Endodermal cell (in vitro differentiated cells): ENCODE data around the gene CAMTA1. TPM values are rescaled to one million over a fixed set of nuclear protein-coding genes. Genes with fewer than 3 reads are reported as not detected.

ENCODE experiments used
- DNase-seq: peaks from one replicate; pipeline ENCODE4 v3.0.0-alpha.2; 2017
- H3K27ac ChIP-seq: 2 replicates; pipeline ENCODE4 v1.5.1; 2013; ENCODE audit warnings: mild to moderate bottlenecking, low read depth, low read length, moderate library complexity
- H3K27me3 ChIP-seq: 2 replicates; pipeline ENCODE4 v1.6.1; 2013; ENCODE audit warnings: mild to moderate bottlenecking, low read length, moderate library complexity; ENCODE audit not compliant: insufficient read depth, control insufficient read depth, poor library complexity, severe bottlenecking
- H3K36me3 ChIP-seq: 2 replicates; pipeline ENCODE4 v1.7.0; 2013; ENCODE audit warnings: mild to moderate bottlenecking, low read length, moderate library complexity; ENCODE audit not compliant: control insufficient read depth, insufficient read depth
- H3K4me1 ChIP-seq: one replicate; pipeline ENCODE4 v1.7.0; 2013; ENCODE audit warnings: low read length; ENCODE audit not compliant: control insufficient read depth, insufficient read depth
- H3K4me3 ChIP-seq: 2 replicates; pipeline ENCODE4 v1.5.1; 2013; ENCODE audit warnings: mild to moderate bottlenecking, low read length, moderate library complexity
- H3K9ac ChIP-seq: 2 replicates; pipeline ENCODE4 v1.6.1; 2013; ENCODE audit warnings: mild to moderate bottlenecking, low read length, moderate library complexity; ENCODE audit not compliant: poor library complexity, severe bottlenecking; ENCODE audit errors: extremely low read depth
- H3K9me3 ChIP-seq: 2 replicates; pipeline ENCODE4 v1.6.1; 2013; ENCODE audit warnings: mild to moderate bottlenecking, low read length, moderate library complexity; ENCODE audit not compliant: control insufficient read depth
- H3K27ac Mint-ChIP-seq: 2 replicates; pipeline ENCODE4 v1.8.0; 2020; ENCODE audit warnings: mixed read lengths
- H3K27me3 Mint-ChIP-seq: 2 replicates; pipeline ENCODE4 v1.8.0; 2021; ENCODE audit warnings: mild to moderate bottlenecking, mixed read lengths; ENCODE audit not compliant: insufficient read depth
- H3K36me3 Mint-ChIP-seq: 2 replicates; pipeline ENCODE4 v1.8.0; 2020; ENCODE audit warnings: low read depth, mixed read lengths
- H3K4me1 Mint-ChIP-seq: 2 replicates; pipeline ENCODE4 v1.8.0; 2020; ENCODE audit warnings: mixed read lengths
- H3K4me3 Mint-ChIP-seq: 2 replicates; pipeline ENCODE4 v1.8.0; 2020; ENCODE audit warnings: mild to moderate bottlenecking, moderate library complexity, mixed read lengths
- H3K9me3 Mint-ChIP-seq: 2 replicates; pipeline ENCODE4 v1.8.0; 2020; ENCODE audit warnings: mild to moderate bottlenecking, mixed read lengths
- CTCF ChIP-seq: fragments of 200-600 bp; sonication (generic); conservative IDR thresholded peaks from 2 replicates; pipeline ENCODE4 v1.5.0; 2021; ENCODE audit warnings: antibody characterized with exemption, mild to moderate bottlenecking
- WGBS, 2 experiments: methylation state at CpG; one replicate each; pipeline versions ENCODE4 v1.1.5 to v1.1.7; 2013; ENCODE audit warnings: missing lambda C conversion rate in 2 of 2, mixed read lengths in 1 of 2; ENCODE audit not compliant: insufficient coverage in 1 of 2, insufficient read length in 1 of 2; 5-methylcytosine and 5-hydroxymethylcytosine counted together
- total RNA-seq, 2 donors: library from RNA; stranded (reverse); fragmentation: NEBNext Ultra II Directional in 1 of 2; extraction: Animal tissue kit (Norgen Biotek cat#: 25700) in 1 of 2; gene quantifications; 2 replicates in 1 of 2; 3 replicates in 1 of 2; pipeline ENCODE4 v1.2.1, GENCODE V29; 2021

CAMTA1 gene
- total RNA-seq, 2 donors from 2014 or later: 123 to 137 TPM

- Mint-ChIP-seq H3K36me3 (peaks cover 12% of the 10 kb centered on the region), H3K27ac (no peak overlapping the region), H3K4me1 (peaks cover 31% of the 10 kb centered on the region), H3K27me3 (no peaks in the 10 kb centered on the region), H3K9me3 (no peaks in the 10 kb centered on the region), H3K4me3 (no peak overlapping the region)
- Histone ChIP-seq H3K4me3 (no peak overlapping the region), H3K9ac (no peak overlapping the region), H3K27ac (no peak overlapping the region), H3K9me3 (no peaks in the 10 kb centered on the region), H3K36me3 (no peaks in the 10 kb centered on the region), H3K4me1 (peaks cover 9% of the 10 kb centered on the region), H3K27me3 (no peaks in the 10 kb centered on the region)
- DNase-seq: no peak
- WGBS, 2 experiments: 95 to 99% methylated on average over 2 of the region's 2 CpGs
- no peak for TF ChIP-seq CTCF
Observed at GRCh38 chr1:6885426-6885825, 100.2 kb downstream of the CAMTA1 start.

- H3K9ac ChIP-seq: no peak overlapping the region
- TF ChIP-seq CTCF: no peak
- no peak overlapping the region for H3K4me3 ChIP-seq
- peaks cover 12% of the 10 kb centered on the region for H3K36me3 Mint-ChIP-seq
- H3K4me1 ChIP-seq: peaks cover 9% of the 10 kb centered on the region
- H3K27ac Mint-ChIP-seq: no peak overlapping the region
- H3K9me3 Mint-ChIP-seq: no peaks in the 10 kb centered on the region
- no peak overlapping the region for H3K27ac ChIP-seq
- H3K4me3 Mint-ChIP-seq: no peak overlapping the region
- WGBS, 2 experiments: 90 to 100% methylated on average over 2 of the region's 2 CpGs
- peaks cover 31% of the 10 kb centered on the region for H3K4me1 Mint-ChIP-seq
- no peaks in the 10 kb centered on the region for H3K36me3 ChIP-seq
- H3K9me3 ChIP-seq: no peaks in the 10 kb centered on the region
- no peaks in the 10 kb centered on the region for H3K27me3 Mint-ChIP-seq
- H3K27me3 ChIP-seq: no peaks in the 10 kb centered on the region
- DNase-seq: no peak
Observed at GRCh38 chr1:6886523-6886922, 101.3 kb downstream of the CAMTA1 start.

- Histone ChIP-seq H3K4me1 (peaks cover 13% of the 10 kb centered on the region), H3K27ac (no peak overlapping the region), H3K9ac (no peak overlapping the region), H3K9me3 (no peaks in the 10 kb centered on the region), H3K27me3 (no peaks in the 10 kb centered on the region), H3K4me3 (no peak overlapping the region), H3K36me3 (no peaks in the 10 kb centered on the region)
- 89 to 97% methylated on average over 2 to 3 of the region's 3 CpGs for WGBS, 2 experiments
- Mint-ChIP-seq H3K9me3 (no peaks in the 10 kb centered on the region), H3K27me3 (no peaks in the 10 kb centered on the region), H3K4me1 (peaks cover 39% of the 10 kb centered on the region), H3K4me3 (no peak overlapping the region), H3K27ac (no peak overlapping the region), H3K36me3 (peaks cover 12% of the 10 kb centered on the region)
- no peak for TF ChIP-seq CTCF
- DNase-seq: no peak
Observed at GRCh38 chr1:6888268-6888667, 103.0 kb downstream of the CAMTA1 start.
